ACC112 (cell line): ENCODE data around the gene UCN2.

Experiments used
- H2AFZ ChIP-seq: fragments of 200-600 bp; sonication (generic); one replicate; pipeline ENCODE4 v1.6.0; 2017; ENCODE audit warnings: antibody characterized with exemption, low read length; ENCODE audit not compliant: unreplicated experiment
- H3K27ac ChIP-seq: fragments of 200-600 bp; sonication (generic); 2 replicates; pipeline ENCODE4 v1.5.1; 2014; ENCODE audit warnings: low read depth, mild to moderate bottlenecking, antibody characterized with exemption, low read length, moderate library complexity
- H3K27me3 ChIP-seq: fragments of 200-600 bp; sonication (generic); 2 replicates; pipeline ENCODE4 v1.6.1; 2014; ENCODE audit warnings: mild to moderate bottlenecking, antibody characterized with exemption, low read length, moderate library complexity, mixed read lengths; ENCODE audit not compliant: insufficient read depth
- H3K36me3 ChIP-seq: fragments of 200-600 bp; sonication (generic); 2 replicates; pipeline ENCODE4 v1.6.1; 2016; ENCODE audit warnings: mild to moderate bottlenecking, antibody characterized with exemption, low read length, moderate library complexity, mixed read lengths; ENCODE audit not compliant: insufficient read depth
- H3K4me1 ChIP-seq: fragments of 200-600 bp; sonication (generic); one replicate; pipeline ENCODE4 v1.6.1; 2016; ENCODE audit warnings: low read length, mixed read lengths; ENCODE audit not compliant: insufficient read depth, unreplicated experiment, control insufficient read depth
- H3K4me3 ChIP-seq: fragments of 200-600 bp; sonication (generic); 2 replicates; pipeline ENCODE4 v1.5.1; 2014; ENCODE audit warnings: mild to moderate bottlenecking, low read depth, low read length
- H3K79me2 ChIP-seq: fragments of 200-600 bp; sonication (generic); one replicate; pipeline ENCODE4 v1.6.0; 2016; ENCODE audit warnings: low read length; ENCODE audit not compliant: control insufficient read depth, unreplicated experiment, insufficient read depth

Gene UCN2

DNA sequence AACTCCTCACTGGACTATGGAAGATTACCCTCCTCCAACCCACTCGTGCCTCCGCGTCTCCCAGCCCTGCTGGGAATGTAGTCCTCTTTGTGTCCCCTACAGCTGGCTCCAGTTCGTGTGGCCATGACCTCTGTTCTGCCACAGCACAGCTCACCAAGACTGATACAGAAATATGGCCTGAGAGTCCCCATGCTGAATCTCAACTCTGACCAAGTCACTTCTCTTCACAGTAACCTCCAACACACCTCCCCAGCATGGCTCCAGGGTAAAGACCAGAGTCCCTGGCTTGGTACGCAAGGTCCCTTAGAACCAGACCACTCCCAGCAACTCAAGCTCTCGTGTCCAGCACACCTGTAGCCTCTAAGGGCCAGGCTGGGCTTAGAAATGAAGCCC lies 33.8 kb upstream of the UCN2 start:
- Histone ChIP-seq H2AFZ (no peak overlapping the region), H3K79me2 (peaks cover 15% of the 10 kb centered on the region), H3K36me3 (peaks cover 5% of the 10 kb centered on the region; the same call in 1 of the 2 replicates), H3K27ac (peak overlapping the region; percentile 85), H3K27me3 (no peaks in the 10 kb centered on the region), H3K4me1 (peaks cover 51% of the 10 kb centered on the region), H3K4me3 (no peak overlapping the region)

DNA sequence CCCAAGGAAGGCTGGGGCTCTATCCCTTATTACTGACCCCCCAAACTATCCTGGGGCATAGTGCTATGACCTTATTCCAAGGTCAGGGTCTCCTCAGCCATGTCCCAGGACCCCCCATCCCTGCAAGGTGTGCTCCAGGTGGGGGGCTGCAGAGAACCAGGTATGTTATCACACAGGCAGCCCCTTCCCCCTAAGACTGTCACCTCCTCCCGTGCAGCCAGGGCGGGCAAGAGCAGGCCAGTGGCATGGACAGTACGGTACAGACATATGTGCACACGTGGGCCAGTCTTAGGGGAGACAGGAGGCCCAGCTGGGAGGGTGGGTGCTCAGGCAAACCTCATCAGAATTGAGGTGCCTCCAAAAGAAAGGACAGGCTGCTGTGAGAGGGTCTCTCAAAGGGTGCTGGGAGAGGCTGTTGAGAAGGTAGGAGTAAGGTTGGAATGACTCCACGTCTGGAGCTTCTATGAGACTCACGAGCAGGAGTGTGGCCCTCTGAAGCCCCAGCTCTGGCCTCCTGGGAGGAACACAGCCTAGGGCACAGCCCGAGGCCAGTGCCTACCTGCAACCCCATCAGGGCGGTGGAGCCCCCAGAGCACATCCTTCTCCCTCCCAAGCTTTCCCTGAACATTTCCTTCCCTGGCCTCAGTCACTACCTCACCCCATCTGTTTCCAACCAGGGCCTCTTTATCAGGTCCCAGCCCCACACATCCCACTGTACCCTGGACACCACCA lies 33.3 kb upstream of the UCN2 start:
- Histone ChIP-seq H3K36me3 (peaks cover 7% of the 10 kb centered on the region; the same call in 1 of the 2 replicates), H3K4me3 (no peak overlapping the region), H3K27me3 (no peaks in the 10 kb centered on the region), H3K27ac (peak overlapping the region; percentile 85), H3K79me2 (peaks cover 15% of the 10 kb centered on the region), H3K4me1 (peaks cover 51% of the 10 kb centered on the region), H2AFZ (no peak overlapping the region)

DNA sequence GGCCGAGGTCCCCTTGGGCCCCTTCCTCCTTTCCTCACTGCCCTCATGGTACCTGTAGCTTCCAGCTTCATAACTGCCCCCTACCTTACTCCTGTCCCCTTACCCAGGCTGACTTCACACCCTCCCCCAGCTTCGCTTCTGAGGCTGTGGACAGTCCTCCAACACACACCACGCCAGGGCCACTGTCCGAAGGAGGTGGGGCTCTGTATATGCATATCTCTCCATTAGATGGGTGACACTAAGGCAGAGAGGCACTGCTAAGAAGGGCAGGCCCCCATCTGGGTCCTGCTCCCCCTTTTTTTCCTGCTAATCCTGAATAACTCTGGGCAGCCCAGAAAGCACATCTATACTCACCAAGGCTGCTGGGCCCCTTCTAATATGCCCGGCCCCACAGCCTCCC lies 32.6 kb upstream of the UCN2 start:
- no peaks in the 10 kb centered on the region for H3K27me3 ChIP-seq
- peaks cover 7% of the 10 kb centered on the region; the same call in 1 of the 2 replicates for H3K36me3 ChIP-seq
- peaks cover 51% of the 10 kb centered on the region for H3K4me1 ChIP-seq
- no peak overlapping the region for H2AFZ ChIP-seq
- no peak overlapping the region for H3K4me3 ChIP-seq
- peak overlapping the region; percentile 85 for H3K27ac ChIP-seq
- H3K79me2 ChIP-seq = peaks cover 15% of the 10 kb centered on the region

DNA sequence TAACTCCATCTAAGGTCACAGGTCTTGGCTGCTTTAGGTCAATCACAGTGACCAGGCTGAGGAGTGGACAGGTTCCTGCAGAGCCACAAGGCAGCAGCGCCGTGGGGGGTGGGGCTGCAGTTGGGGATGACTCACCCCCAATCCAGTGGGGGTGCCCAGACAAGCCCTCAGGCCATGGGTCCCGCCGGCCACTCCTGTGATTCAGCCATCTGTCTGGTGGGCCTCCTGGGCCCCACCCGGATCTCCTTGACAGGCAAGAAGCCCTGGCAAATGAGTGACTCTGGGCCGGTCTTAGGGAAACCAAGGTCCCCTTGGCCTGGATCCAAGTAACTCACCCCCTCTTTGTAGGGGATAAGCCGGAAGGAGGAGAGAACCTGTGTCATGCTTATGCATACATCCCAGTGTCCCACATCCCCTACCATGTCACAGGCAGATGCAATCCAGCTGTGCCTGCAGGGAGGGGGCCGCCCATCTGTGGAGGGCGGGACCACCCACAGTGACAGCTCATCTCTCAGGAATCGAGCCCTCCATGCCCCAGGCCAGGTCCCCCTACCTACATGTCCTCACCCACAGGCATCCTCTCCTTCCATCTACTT lies 32.0 kb upstream of the UCN2 start:
- H3K79me2 ChIP-seq = peaks cover 15% of the 10 kb centered on the region
- H3K36me3 ChIP-seq = peaks cover 7% of the 10 kb centered on the region; the same call in 1 of the 2 replicates
- peak overlapping the region; percentile 85 for H3K27ac ChIP-seq
- no peak overlapping the region for H2AFZ ChIP-seq
- peaks cover 51% of the 10 kb centered on the region for H3K4me1 ChIP-seq
- H3K27me3 ChIP-seq = no peaks in the 10 kb centered on the region
- H3K4me3 ChIP-seq = peak overlapping the region; percentile 77

DNA sequence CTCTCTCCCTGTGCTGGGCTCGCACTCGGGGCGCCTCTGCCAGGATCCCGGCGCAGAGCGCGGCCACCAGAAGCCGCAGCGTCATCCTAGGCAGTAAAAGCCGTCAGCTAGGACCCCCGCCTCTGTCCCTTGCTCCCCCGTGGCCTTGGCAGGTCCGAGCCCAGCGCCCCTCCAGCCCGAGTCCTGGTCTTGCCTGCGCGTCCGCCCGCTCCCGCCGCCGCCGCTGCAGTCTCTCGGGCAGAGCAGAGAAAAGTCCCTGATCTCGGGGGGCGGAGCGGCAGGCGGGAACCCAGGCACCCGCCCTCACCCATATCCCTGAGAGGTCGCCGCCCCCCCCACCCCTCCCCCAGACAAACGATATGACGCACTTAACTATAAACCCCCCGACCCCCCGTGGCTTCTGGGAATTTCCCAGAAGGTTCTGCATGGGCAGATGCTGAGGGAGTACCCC lies 31.5 kb upstream of the UCN2 start, which contains the start of gene COL7A1:
Gene COL7A1, minus strand, starts transcription at position 255 of the 451 bp plus-strand sequence. Its CDS starts 170 bp downstream, at position 85.
- peak within 1 kb of the TSS; percentile 77 for H3K4me3 ChIP-seq
- peak within 1 kb of the TSS; percentile 85 for H3K27ac ChIP-seq

DNA sequence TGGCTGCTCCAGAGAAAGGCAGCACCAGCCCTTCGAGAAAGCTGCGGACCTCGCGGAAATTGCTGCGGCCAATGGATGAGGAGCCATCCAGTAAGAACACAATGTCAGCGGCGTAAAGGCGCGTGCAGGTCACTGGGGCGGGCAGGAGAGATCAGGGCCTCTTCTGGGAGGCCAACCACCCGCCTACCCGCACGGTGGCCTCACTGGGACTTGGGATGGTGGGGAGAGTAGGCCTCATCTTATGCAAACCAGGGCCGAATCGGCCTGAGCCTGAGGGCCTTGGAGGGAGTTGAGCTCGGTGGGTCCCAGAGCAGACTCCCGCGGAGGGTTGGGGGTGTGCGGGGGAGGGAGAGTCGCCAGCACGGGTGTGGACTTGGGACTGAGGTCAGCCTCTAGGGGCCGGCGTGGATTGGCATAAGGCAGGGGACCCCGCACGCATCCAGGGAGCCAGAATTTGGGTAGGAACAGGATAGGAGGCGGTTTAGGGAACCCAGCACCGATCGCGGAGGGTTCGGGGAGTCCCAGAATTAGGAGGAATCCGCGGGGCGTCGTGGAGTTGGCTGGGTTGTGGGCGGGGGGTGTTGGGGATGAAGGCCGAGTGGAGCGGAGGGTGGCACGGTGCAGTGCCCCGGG lies 31.0 kb upstream of the UCN2 start:
- Histone ChIP-seq H3K27ac (peak overlapping the region; percentile 85), H3K79me2 (peaks cover 15% of the 10 kb centered on the region), H3K36me3 (peaks cover 4% of the 10 kb centered on the region; the same call in 1 of the 2 replicates), H3K4me3 (peak overlapping the region; percentile 77), H2AFZ (no peak overlapping the region), H3K27me3 (no peaks in the 10 kb centered on the region), H3K4me1 (peaks cover 45% of the 10 kb centered on the region)

More for the DNA sequence above, 31.5 kb upstream of the UCN2 start, which contains the start of gene COL7A1:
- peaks cover 51% of the 10 kb centered on the region for H3K4me1 ChIP-seq
- H3K36me3 ChIP-seq = peaks cover 7% of the 10 kb centered on the region; the same call in 1 of the 2 replicates
- no peak within 1 kb of the TSS for H2AFZ ChIP-seq
- H3K27me3 ChIP-seq = no peaks in the 10 kb centered on the region
- H3K79me2 ChIP-seq = peaks cover 15% of the 10 kb centered on the region

DNA sequence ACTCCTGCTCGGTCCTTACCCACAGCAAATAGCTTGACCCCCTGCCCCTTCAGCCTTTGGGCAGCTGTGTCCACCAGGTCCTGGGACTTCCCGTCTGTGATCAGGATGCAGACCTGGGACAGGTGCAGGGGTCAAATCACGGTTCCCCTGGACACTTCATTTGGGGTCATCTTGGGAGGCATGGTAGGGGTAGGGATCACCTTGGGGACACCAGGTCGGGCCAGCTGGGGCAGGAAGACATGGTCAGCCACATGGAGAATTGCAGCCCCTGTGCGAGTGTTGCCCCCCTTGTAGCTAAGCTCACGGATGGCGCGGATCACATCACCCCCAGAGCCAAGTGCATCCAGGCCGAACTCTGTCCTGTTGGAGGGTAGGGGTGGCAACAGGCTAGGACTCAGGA lies 29.8 kb upstream of the UCN2 start:
- Histone ChIP-seq H3K4me1 (peaks cover 33% of the 10 kb centered on the region), H3K4me3 (peak overlapping the region; percentile 77), H3K27me3 (no peaks in the 10 kb centered on the region), H3K27ac (no peak overlapping the region), H2AFZ (no peak overlapping the region), H3K79me2 (peaks cover 15% of the 10 kb centered on the region), H3K36me3 (peaks cover 10% of the 10 kb centered on the region; the same call in 1 of the 2 replicates)

DNA sequence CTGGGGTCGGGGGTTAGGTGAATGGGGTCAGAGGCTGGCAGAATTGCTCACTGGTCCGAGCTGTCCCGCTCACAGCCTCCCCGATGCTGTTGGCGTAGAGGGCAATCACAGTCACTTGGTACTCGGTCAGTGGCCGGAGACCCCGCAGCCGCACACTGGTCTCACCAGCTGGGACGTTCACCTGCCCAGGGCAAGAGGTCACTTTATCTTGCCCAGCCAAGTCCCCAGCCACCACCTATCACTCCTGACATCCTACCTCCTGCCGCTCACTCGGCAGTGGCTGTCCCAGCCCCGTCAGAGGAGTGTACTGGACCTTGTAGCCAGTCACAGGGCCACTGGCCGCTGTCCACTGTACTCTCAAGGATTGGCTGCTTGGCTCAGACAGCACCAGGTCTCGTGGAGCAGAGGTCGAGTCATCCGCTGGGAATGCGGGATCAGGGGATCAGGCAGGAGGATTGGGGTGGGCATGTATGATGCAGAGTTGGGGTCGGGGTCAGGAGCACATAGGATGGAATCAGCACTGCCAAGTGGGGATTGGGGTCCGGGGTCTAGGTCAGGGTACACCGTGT lies 29.0 kb upstream of the UCN2 start:
- peaks cover 26% of the 10 kb centered on the region for H3K4me1 ChIP-seq
- H3K79me2 ChIP-seq = peaks cover 15% of the 10 kb centered on the region
- H3K4me3 ChIP-seq = no peak overlapping the region
- H2AFZ ChIP-seq = no peak overlapping the region
- no peak overlapping the region for H3K27ac ChIP-seq
- no peaks in the 10 kb centered on the region for H3K27me3 ChIP-seq
- peaks cover 17% of the 10 kb centered on the region; the same call in 1 of the 2 replicates for H3K36me3 ChIP-seq

DNA sequence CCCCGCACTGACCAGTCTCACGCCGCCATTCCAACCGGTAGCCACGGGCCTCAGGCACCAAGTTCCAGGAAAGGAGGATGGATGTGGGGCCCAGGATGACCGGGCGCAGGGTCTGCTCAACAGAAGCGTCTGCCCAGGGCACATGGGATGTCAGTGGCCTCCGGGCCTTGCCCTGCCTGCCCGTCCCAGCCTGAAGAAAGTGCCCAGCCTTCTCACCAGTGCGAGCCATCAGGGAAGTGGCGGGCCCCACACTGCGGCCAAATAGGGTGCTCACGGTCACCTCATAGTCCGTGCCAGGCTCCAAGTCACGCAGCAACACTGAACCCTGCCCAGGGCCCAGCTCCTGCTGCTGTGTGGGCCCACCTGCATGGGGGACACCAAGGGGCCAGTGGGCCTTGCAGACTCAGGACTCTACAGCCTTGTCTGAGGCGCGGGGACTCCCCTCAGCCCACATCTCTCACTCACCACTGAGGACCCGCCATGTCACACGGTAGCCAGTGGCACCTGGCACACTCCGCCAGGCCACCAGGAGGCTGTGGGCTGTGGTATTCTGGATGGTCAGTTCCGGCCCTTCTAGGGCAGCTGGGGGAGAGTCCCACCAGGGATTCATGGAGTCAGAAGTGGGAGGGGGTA lies 28.4 kb upstream of the UCN2 start:
- Histone ChIP-seq H3K36me3 (peaks cover 17% of the 10 kb centered on the region; the same call in 1 of the 2 replicates), H3K27me3 (no peaks in the 10 kb centered on the region), H3K4me3 (no peak overlapping the region), H2AFZ (no peak overlapping the region), H3K27ac (no peak overlapping the region), H3K4me1 (peaks cover 26% of the 10 kb centered on the region), H3K79me2 (peaks cover 15% of the 10 kb centered on the region)

DNA sequence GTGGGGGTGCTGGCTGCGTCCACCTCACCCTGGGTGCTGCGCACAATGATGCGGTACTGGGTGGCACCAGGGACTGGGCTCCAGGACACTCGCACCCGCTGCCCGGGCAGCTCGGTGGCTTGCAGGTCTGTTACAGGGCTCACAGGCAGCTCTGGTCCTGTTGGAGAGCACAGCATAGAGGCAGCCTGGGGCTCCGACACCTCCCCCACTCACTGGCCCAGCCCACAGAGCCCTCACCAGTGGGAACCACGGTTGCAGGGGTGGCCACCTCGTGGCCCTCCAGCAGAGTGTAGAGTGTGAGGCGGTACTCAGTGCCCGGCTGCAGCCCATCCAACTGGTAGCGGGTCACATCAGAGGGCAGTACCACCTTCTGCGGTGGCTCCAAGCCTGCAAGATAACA lies 27.9 kb upstream of the UCN2 start:
- Histone ChIP-seq H3K27ac (no peak overlapping the region), H2AFZ (no peak overlapping the region), H3K4me3 (no peak overlapping the region), H3K36me3 (peaks cover 17% of the 10 kb centered on the region; the same call in 1 of the 2 replicates), H3K79me2 (peaks cover 15% of the 10 kb centered on the region), H3K27me3 (no peaks in the 10 kb centered on the region), H3K4me1 (peaks cover 23% of the 10 kb centered on the region)
